Heart left ventricle (tissue), 16 donors: ENCODE results near the gene CDH18. TPM values are rescaled to one million over a fixed set of nuclear protein-coding genes. Genes with fewer than 3 reads are reported as not detected.

Experiments
- ATAC-seq, 4 donors: fragments of 200-7000 bp; cut with Tn5 transposase; one replicate each; pipeline ENCODE4 v1.9.1; 2020 to 2022; ENCODE audit warnings: moderate library complexity in 4 of 4, mild to moderate bottlenecking in 3 of 4, moderate number of reproducible peaks in 1 of 4
- DNase-seq, 5 donors: peaks; one replicate each; pipeline ENCODE4 v3.0.0-alpha.2; 2020
- H3K27ac ChIP-seq, 12 donors: fragments of 200-600 bp; sonication (generic) in 4 of 12; one replicate each; pipeline versions ENCODE4 v1.5.0 to v1.8.0; 2016 to 2022; ENCODE audit warnings: mild to moderate bottlenecking in 2 of 12
- H3K27me3 ChIP-seq, 9 donors: fragments of 200-600 bp; sonication (generic) in 2 of 9; one replicate each; pipeline versions ENCODE4 v1.5.1 to v1.8.0; 2016 to 2022; ENCODE audit warnings: mild to moderate bottlenecking in 3 of 9
- H3K36me3 ChIP-seq, 9 donors: fragments of 200-600 bp; sonication (generic) in 2 of 9; one replicate each; pipeline versions ENCODE4 v1.5.0 to v1.8.0; 2018 to 2022; ENCODE audit warnings: mild to moderate bottlenecking in 2 of 9
- H3K4me1 ChIP-seq, 12 donors: fragments of 200-600 bp; sonication (generic) in 4 of 12; one replicate each; pipeline versions ENCODE4 v1.5.0 to v1.8.0; 2016 to 2022; ENCODE audit warnings: mild to moderate bottlenecking in 3 of 12
- H3K4me3 ChIP-seq, 12 donors: fragments of 200-600 bp; sonication (generic) in 4 of 12; one replicate each; pipeline versions ENCODE4 v1.5.0 to v1.8.0; 2017 to 2022; ENCODE audit warnings: mild to moderate bottlenecking in 9 of 12, moderate library complexity in 4 of 12
- H3K9me3 ChIP-seq, 12 donors: fragments of 200-600 bp; sonication (generic) in 4 of 12; one replicate each; pipeline versions ENCODE4 v1.5.0 to v1.8.0; 2016 to 2022; ENCODE audit warnings: mild to moderate bottlenecking in 1 of 12
- POLR2A ChIP-seq, 2 donors: fragments of 450-650 bp; IDR thresholded peaks; one replicate each; pipeline ENCODE4 v1.6.1; 2017; ENCODE audit warnings: antibody characterized with exemption in 2 of 2, mild to moderate bottlenecking in 2 of 2, moderate library complexity in 2 of 2
- WGBS, 4 donors: extraction: QIAGEN DNeasy Blood & Tissue Kit in 2 of 4; methylation state at CpG; one replicate each; pipeline versions ENCODE4 v1.1.5 to v1.1.7; 2013 to 2018; 5-methylcytosine and 5-hydroxymethylcytosine counted together
- intact Hi-C, 10 donors: fragments of 100-400 bp; cut with DNase I; formaldehyde crosslinking; loops; one replicate each; pipeline versions ENCODE4 v1.11.1 to v1.14.2; 2022
- long read RNA-seq, 3 donors: library from polyadenylated mRNA; unstranded; transcript quantifications; one replicate each; pipeline ENCODE4 v2.0.0, GENCODE V29; 2020 to 2021
- polyA plus RNA-seq, 2 donors: library from polyadenylated mRNA; stranded (reverse); fragments of 200-250 nt; gene quantifications; one replicate each; pipeline ENCODE4 v1.2.3, GENCODE V29; 2013
- total RNA-seq, 9 donors: library from RNA; depleted of rRNA in 2 of 9; stranded (reverse); fragments of >200 nt in 2 of 9; fragmentation: NEBNext Ultra II Directional in 3 of 9; extraction: Animal tissue kit (Norgen Biotek cat#: 25700) in 3 of 9; gene quantifications; one replicate each; pipeline versions ENCODE4 v1.1.0 to v1.2.4, GENCODE V29; 2016 to 2023
- TF ChIP-seq, protein P1 (sequence below), 12 donors: fragments of 200-600 bp; sonication (generic) in 4 of 12; IDR thresholded peaks; one replicate each; pipeline versions ENCODE4 v1.5.0 to v1.8.0; 2018 to 2022; ENCODE audit warnings: antibody characterized with exemption in 12 of 12, mild to moderate bottlenecking in 5 of 12
- donor health status: ischemic (EF 13 %, LVEDD 7.1; RV severe dilation, severe dysfunction).
- donor health status: healthy with polysubstance abuse.
- donor health status: DM: no; HTN: yes; CAD: no.
- donor health status: DM: no; HTN: no; CAD: no.
- donor health status: ischemic (EF 25% LVEDD 6.9; RV normal size, moderate dysfunction).
- donor health status: ischemic (EF 25% LVEDD 5.7; RV mildly dilated, moderate dysfunction).
- donor health status: healthy.
- donor health status: DM: yes; HTN: yes; CAD: no.
- donor health status: ischemic (EF 35%, LVEDD 5.7; RV mildly dilated, moderate dysfunction).
- donor health status: nonischemic (EF 11% LVEDD 7.7; RV severe dilation, severe dysfunction).
- donor health status: DM: yes; HTN: yes; CAD: no.
- donor health status: PGD.
- donor health status: ischemic (EF 29% LVEDD 5.4; RV normal size, mild dysfunction).
- donor health status: nonischemic (EF 23%, LVEDD 6.1; RV moderate dilation, normal function).

The CDH18 gene, protein sequence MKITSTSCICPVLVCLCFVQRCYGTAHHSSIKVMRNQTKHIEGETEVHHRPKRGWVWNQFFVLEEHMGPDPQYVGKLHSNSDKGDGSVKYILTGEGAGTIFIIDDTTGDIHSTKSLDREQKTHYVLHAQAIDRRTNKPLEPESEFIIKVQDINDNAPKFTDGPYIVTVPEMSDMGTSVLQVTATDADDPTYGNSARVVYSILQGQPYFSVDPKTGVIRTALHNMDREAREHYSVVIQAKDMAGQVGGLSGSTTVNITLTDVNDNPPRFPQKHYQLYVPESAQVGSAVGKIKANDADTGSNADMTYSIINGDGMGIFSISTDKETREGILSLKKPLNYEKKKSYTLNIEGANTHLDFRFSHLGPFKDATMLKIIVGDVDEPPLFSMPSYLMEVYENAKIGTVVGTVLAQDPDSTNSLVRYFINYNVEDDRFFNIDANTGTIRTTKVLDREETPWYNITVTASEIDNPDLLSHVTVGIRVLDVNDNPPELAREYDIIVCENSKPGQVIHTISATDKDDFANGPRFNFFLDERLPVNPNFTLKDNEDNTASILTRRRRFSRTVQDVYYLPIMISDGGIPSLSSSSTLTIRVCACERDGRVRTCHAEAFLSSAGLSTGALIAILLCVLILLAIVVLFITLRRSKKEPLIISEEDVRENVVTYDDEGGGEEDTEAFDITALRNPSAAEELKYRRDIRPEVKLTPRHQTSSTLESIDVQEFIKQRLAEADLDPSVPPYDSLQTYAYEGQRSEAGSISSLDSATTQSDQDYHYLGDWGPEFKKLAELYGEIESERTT
- total RNA-seq, result under 1 TPM in 1 of 9 donors, not detected in 8; 0.75 TPM
- not detected for polyA plus RNA-seq
- long read RNA-seq, donor 1, result 0 reads
- long read RNA-seq, donor 2, result 0 reads
- long read RNA-seq, donor 3, result 0 reads

DNA sequence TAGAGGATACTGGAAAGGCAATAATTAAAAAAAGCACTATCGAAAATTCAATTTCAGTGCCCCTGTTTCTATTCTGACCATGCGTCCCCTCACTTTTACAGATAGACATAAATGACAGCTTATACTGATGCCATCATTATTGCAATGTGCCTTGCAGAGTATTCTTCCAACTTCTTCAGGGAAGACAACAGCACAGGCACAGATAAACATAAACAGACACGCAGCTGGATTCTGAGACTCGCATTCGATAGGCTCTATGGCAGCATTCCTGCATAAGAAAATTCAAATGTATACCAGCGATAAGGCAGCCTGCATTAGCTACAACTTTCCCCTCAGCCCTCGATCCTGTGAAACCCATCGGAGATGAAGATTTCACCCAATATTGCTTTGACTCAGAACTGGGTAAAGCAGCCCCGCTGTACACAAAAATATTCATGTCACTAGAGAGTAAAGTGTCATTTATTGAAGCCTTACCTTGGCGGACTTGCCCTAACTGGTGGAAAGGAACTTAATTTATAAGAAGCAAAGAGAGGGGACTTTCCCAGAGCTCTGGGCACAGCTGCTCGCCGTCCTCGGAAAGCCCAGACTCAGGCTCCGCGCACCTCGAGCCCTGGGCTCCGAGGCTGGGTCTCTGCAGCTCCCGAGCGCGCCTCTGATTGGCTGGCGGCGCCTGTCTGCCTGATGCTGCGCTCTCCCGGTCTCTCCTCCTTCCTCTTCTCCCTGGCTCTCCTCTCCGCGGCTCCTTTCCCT is at the start of gene CDH18:
Gene CDH18 (minus strand): TSS at position 589 of the 750 bp plus-strand sequence. CDS start 149,214 bp downstream, outside the sequence.
- DNase-seq (peak in 3 of 5 donors; percentile 18 to 65 (median 37)), ATAC-seq (peak; percentile 32 to 75 (median 48))
- H3K4me3 ChIP-seq, result no peak within 1 kb of the TSS
- peaks cover 0 to 9% (median 0%) of the 10 kb centered on the region in 9 donors for H3K27me3 ChIP-seq
- WGBS, 4 donors, result 8 to 16% (median 8%) methylated on average over 26 of the region's 26 CpGs
- H3K27ac ChIP-seq, result no peak within 1 kb of the TSS
- no peak for TF ChIP-seq POLR2A (IDR thresholded peaks at IDR 0.05)
- TF ChIP-seq, protein P1, sequence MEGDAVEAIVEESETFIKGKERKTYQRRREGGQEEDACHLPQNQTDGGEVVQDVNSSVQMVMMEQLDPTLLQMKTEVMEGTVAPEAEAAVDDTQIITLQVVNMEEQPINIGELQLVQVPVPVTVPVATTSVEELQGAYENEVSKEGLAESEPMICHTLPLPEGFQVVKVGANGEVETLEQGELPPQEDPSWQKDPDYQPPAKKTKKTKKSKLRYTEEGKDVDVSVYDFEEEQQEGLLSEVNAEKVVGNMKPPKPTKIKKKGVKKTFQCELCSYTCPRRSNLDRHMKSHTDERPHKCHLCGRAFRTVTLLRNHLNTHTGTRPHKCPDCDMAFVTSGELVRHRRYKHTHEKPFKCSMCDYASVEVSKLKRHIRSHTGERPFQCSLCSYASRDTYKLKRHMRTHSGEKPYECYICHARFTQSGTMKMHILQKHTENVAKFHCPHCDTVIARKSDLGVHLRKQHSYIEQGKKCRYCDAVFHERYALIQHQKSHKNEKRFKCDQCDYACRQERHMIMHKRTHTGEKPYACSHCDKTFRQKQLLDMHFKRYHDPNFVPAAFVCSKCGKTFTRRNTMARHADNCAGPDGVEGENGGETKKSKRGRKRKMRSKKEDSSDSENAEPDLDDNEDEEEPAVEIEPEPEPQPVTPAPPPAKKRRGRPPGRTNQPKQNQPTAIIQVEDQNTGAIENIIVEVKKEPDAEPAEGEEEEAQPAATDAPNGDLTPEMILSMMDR (IDR thresholded peaks at IDR 0.05), result no peak
- H3K9me3 ChIP-seq, result no peaks in the 10 kb centered on the region
- no peaks in the 10 kb centered on the region for H3K4me1 ChIP-seq
- intact Hi-C loops, result no loop called here
- no peaks in the 10 kb centered on the region for H3K36me3 ChIP-seq

GRCh38 chr5:20034717-20035116 is 46.7 kb upstream of the CDH18 start:
- peaks cover 0 to 29% (median 2%) of the 10 kb centered on the region in 12 donors for H3K9me3 ChIP-seq
- no peaks in the 10 kb centered on the region for H3K27me3 ChIP-seq
- 62 to 74% (median 72%) methylated on average over 1 of the region's 1 CpG for WGBS, 4 donors
- DNase-seq, result no peak
- H3K4me1 ChIP-seq, result no peaks in the 10 kb centered on the region
- no peaks in the 10 kb centered on the region for H3K36me3 ChIP-seq
- ATAC-seq, result no peak
- no peak overlapping the region for H3K27ac ChIP-seq
- intact Hi-C loops, result no loop called here
- H3K4me3 ChIP-seq, result no peak overlapping the region
- TF ChIP-seq, protein P1 (IDR thresholded peaks at IDR 0.05), result no peak

GRCh38 chr5:20033881-20034280 is 45.9 kb upstream of the CDH18 start:
- Histone ChIP-seq H3K36me3 (no peaks in the 10 kb centered on the region), H3K4me1 (no peaks in the 10 kb centered on the region), H3K27me3 (no peaks in the 10 kb centered on the region), H3K9me3 (peaks cover 0 to 24% (median 0%) of the 10 kb centered on the region in 12 donors), H3K4me3 (no peak overlapping the region), H3K27ac (no peak overlapping the region)
- ATAC-seq (no peak), DNase-seq (no peak)
- no peak for TF ChIP-seq POLR2A (IDR thresholded peaks at IDR 0.05)
- TF ChIP-seq, protein P1 (IDR thresholded peaks at IDR 0.05), result no peak
- 69 to 79% (median 74%) methylated on average over 2 of the region's 2 CpGs for WGBS, 4 donors
- intact Hi-C loops, result no loop called here
